GM18519 (cell line): ENCODE measurements around the gene LRRC28.
A peak's percentile ranks its signal among the peaks of the same experiment; 100 is the strongest.

Experiments used
- ATAC-seq: cut with Tn5 transposase; IDR thresholded peaks from one replicate; pipeline ENCODE4 v1.9.1; 2021; ENCODE audit warnings: mild to moderate bottlenecking, moderate library complexity; ENCODE audit not compliant: unreplicated experiment, low FRiP score

LRRC28 gene

GRCh38 chr15:99432271-99433025 is 181.2 kb downstream of the LRRC28 start:
- no peak for ATAC-seq

GRCh38 chr15:99433026-99433756 is 181.9 kb downstream of the LRRC28 start:
- ATAC-seq = peak; percentile 31

GRCh38 chr15:99433757-99434450 is 182.6 kb downstream of the LRRC28 start:
- ATAC-seq = no peak

- no peak for ATAC-seq
Measured at GRCh38 chr15:99434506-99435112, 183.3 kb downstream of the LRRC28 start.

GRCh38 chr15:99435113-99435695 is 183.9 kb downstream of the LRRC28 start:
- ATAC-seq = no peak

GRCh38 chr15:99435877-99436541 is 184.7 kb downstream of the LRRC28 start:
- ATAC-seq = no peak

GRCh38 chr15:99436542-99437314 is 185.4 kb downstream of the LRRC28 start:
- no peak for ATAC-seq

GRCh38 chr15:99437315-99438223 is 186.3 kb downstream of the LRRC28 start:
- no peak for ATAC-seq

GRCh38 chr15:99438224-99438585 is 186.9 kb downstream of the LRRC28 start:
- ATAC-seq = no peak

GRCh38 chr15:99438691-99439523 is 187.6 kb downstream of the LRRC28 start:
- ATAC-seq = no peak

GRCh38 chr15:99439524-99439835 is 188.2 kb downstream of the LRRC28 start:
- no peak for ATAC-seq

- no peak for ATAC-seq
Measured at GRCh38 chr15:99440029-99440428, 188.7 kb downstream of the LRRC28 start.
